Stomach (tissue), 4 donors: ENCODE data around the gene MADCAM1.

Source experiments
- POLR2A ChIP-seq, 4 donors: fragments of 450-650 bp; IDR thresholded peaks; one replicate each; pipeline ENCODE4 v1.6.1; 2016; ENCODE audit warnings: antibody characterized with exemption in 4 of 4, control low read depth in 2 of 4, mild to moderate bottlenecking in 1 of 4, moderate library complexity in 1 of 4
- TF ChIP-seq, protein P1 (sequence below), 7 experiments: fragments of 450-650 bp in 4 of 7; fragments of 200-600 bp in 3 of 7; sonication (generic) in 3 of 7; IDR thresholded peaks; one replicate each; pipeline ENCODE4 v1.5.1; 2016 to 2019; ENCODE audit warnings: antibody characterized with exemption in 7 of 7, control low read depth in 2 of 7, mild to moderate bottlenecking in 1 of 7

- TF ChIP-seq, protein P1, sequence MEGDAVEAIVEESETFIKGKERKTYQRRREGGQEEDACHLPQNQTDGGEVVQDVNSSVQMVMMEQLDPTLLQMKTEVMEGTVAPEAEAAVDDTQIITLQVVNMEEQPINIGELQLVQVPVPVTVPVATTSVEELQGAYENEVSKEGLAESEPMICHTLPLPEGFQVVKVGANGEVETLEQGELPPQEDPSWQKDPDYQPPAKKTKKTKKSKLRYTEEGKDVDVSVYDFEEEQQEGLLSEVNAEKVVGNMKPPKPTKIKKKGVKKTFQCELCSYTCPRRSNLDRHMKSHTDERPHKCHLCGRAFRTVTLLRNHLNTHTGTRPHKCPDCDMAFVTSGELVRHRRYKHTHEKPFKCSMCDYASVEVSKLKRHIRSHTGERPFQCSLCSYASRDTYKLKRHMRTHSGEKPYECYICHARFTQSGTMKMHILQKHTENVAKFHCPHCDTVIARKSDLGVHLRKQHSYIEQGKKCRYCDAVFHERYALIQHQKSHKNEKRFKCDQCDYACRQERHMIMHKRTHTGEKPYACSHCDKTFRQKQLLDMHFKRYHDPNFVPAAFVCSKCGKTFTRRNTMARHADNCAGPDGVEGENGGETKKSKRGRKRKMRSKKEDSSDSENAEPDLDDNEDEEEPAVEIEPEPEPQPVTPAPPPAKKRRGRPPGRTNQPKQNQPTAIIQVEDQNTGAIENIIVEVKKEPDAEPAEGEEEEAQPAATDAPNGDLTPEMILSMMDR (IDR thresholded peaks at IDR 0.05) = no peak
- no peak for TF ChIP-seq POLR2A (IDR thresholded peaks at IDR 0.05)
Measured at GRCh38 chr19:475360-475759, 20.9 kb upstream of the MADCAM1 start.
